Sciatic nerve (tissue), 2 donors: ENCODE results near the gene CYP4F22. TPM values are rescaled to one million over a fixed set of nuclear protein-coding genes. Genes with fewer than 3 reads are reported as not detected.
"Not testable (repeated sequence)": the region's sequence is repeated elsewhere in the genome, so short reads cannot be mapped to it uniquely, and the experiment has no call there.

Experiments used
- ATAC-seq: fragments of 200-7000 bp; cut with Tn5 transposase; one replicate; pipeline ENCODE4 v1.9.1; 2020; ENCODE audit warnings: mild to moderate bottlenecking, moderate library complexity
- DNase-seq: peaks from one replicate; pipeline ENCODE4 v3.0.0-alpha.2; 2020; ENCODE audit warnings: low spot score
- intact Hi-C: fragments of 100-400 bp; cut with DNase I; formaldehyde crosslinking; loops from one replicate; pipeline ENCODE4 v1.14.2; 2022
- total RNA-seq: library from RNA; stranded (reverse); fragmentation: NEBNext Ultra II Directional; extraction: Animal tissue kit (Norgen Biotek cat#: 25700); gene quantifications from one replicate; pipeline ENCODE4 v1.2.1, GENCODE V29; 2021
- donor health status: DM: no; HTN: no; CAD: no.
- donor health status: DM: no; HTN: no; CAD: no.

Gene CYP4F22
- total RNA-seq = not detected

GRCh38 chr19:15508035-15508710 lies at the start of gene CYP4F22:
TSS of gene CYP4F22 (plus strand) at chr19:15508525. CDS start at chr19:15525337, 16,812 bp downstream.
- intact Hi-C loops = no loop called here
- no peak for DNase-seq
- ATAC-seq = no peak

GRCh38 chr19:15461694-15462093 lies 46.6 kb upstream of the CYP4F22 start:
- ATAC-seq (no peak), DNase-seq (no peak)
- intact Hi-C loops = no loop called here

GRCh38 chr19:15463861-15464371 lies 44.4 kb upstream of the CYP4F22 start:
- intact Hi-C loops = no loop called here
- no peak for DNase-seq
- ATAC-seq = peak; percentile 56

- ATAC-seq (peak; percentile 39), DNase-seq (no peak)
- intact Hi-C loops = no loop called here
Measured at GRCh38 chr19:15464394-15465385, 43.6 kb upstream of the CYP4F22 start, which contains the start of gene RASAL3. TSS of gene RASAL3 (minus strand) at chr19:15464544. CDS start at chr19:15464358, 186 bp downstream.

GRCh38 chr19:15466851-15467733 lies 41.2 kb upstream of the CYP4F22 start:
- DNase-seq (peak; percentile 4), ATAC-seq (no peak)
- intact Hi-C loops = no loop called here

- intact Hi-C loops = no loop called here
- DNase-seq = peak; percentile 4
- no peak for ATAC-seq
Measured at GRCh38 chr19:15467734-15468214, 40.6 kb upstream of the CYP4F22 start.

- intact Hi-C loops = no loop called here
Measured at GRCh38 chr19:15468675-15469512, 39.4 kb upstream of the CYP4F22 start.

GRCh38 chr19:15469513-15470297 lies 38.6 kb upstream of the CYP4F22 start:
- intact Hi-C loops = no loop called here
- peak; percentile 51 for ATAC-seq

More at GRCh38 chr19:15468675-15469512, 39.4 kb upstream of the CYP4F22 start:
- DNase-seq (peak; percentile 23), ATAC-seq (peak; percentile 13)

GRCh38 chr19:15471639-15472101 lies 36.7 kb upstream of the CYP4F22 start:
- intact Hi-C loops = no loop called here
- ATAC-seq = no peak
- peak; percentile 51 for DNase-seq

More at GRCh38 chr19:15469513-15470297, 38.6 kb upstream of the CYP4F22 start:
- DNase-seq = peak; percentile 54

GRCh38 chr19:15473821-15474220 lies 34.5 kb upstream of the CYP4F22 start:
- intact Hi-C loops, ATAC-seq: not testable (repeated sequence)
- peak; percentile 1 for DNase-seq

GRCh38 chr19:15475169-15475568 lies 33.2 kb upstream of the CYP4F22 start:
- intact Hi-C loops = no loop called here
- no peak for DNase-seq
- no peak for ATAC-seq

GRCh38 chr19:15475611-15476010 lies 32.7 kb upstream of the CYP4F22 start:
- DNase-seq (peak; percentile 35), ATAC-seq (no peak)

GRCh38 chr19:15476325-15476724 lies 32.0 kb upstream of the CYP4F22 start:
- peak; percentile 36 for DNase-seq
- ATAC-seq = no peak
- intact Hi-C loops = no loop called here

More at GRCh38 chr19:15475611-15476010, 32.7 kb upstream of the CYP4F22 start:
- intact Hi-C loops = no loop called here

GRCh38 chr19:15479391-15480345 lies 28.7 kb upstream of the CYP4F22 start, which contains the start of gene PGLYRP2:
TSS of gene PGLYRP2 (minus strand) at chr19:15479501. CDS start at chr19:15479371, 130 bp downstream.
- intact Hi-C loops = no loop called here
- ATAC-seq = peak; percentile 34

GRCh38 chr19:15480996-15481395 lies 27.3 kb upstream of the CYP4F22 start:
- DNase-seq, ATAC-seq, intact Hi-C loops: not testable (repeated sequence)

More at GRCh38 chr19:15479391-15480345, 28.7 kb upstream of the CYP4F22 start, which contains the start of gene PGLYRP2:
- DNase-seq = no peak
